ENCODE data around the gene SOBP.

SOBP gene

DNA sequence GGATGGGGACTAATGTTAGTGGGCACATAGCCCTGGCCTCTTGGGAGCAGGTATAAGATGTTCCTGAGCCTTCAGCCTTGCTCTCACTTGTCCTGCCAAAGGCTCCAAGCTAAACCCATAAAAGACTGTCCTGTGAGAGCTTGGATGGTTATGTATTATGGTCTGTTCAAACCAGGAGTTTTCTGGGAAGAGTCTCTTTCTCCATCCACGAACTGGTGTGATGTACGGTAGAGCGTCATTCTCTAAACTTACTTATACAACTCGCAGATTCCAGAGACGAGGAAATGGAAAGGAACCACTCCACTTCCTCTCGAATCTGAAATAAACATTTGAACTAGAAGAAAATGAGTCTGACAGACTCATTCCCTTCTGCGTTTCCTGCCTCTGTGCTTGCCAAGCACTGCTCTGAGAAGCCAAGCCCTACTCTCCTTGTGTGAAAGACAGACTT, 5.3 kb downstream of the SOBP start:
- no peak for TF ChIP-seq CTCF (IDR thresholded peaks at IDR 0.05; ENCODE audit: low read depth, low read length)
- no peak for TF ChIP-seq EZH2phosphoT487 (IDR thresholded peaks at IDR 0.05; ENCODE audit: low read depth)
- Histone ChIP-seq H3K27ac (ENCODE audit: low read length) (no peak overlapping the region), H3K27me3 (ENCODE audit: low read depth, low read length) (no peaks in the 10 kb centered on the region), H3K4me1 (ENCODE audit: low read length) (peaks cover 5% of the 10 kb centered on the region), H3K9me3 (ENCODE audit: insufficient read depth, low read length) (no peaks in the 10 kb centered on the region), H3K4me2 (ENCODE audit: low read length) (no peak overlapping the region), H2AFZ (ENCODE audit: low read depth, low read length) (no peak overlapping the region), H3K4me3 (ENCODE audit: low read length) (no peak overlapping the region), H3K79me2 (ENCODE audit: low read length) (no peaks in the 10 kb centered on the region), H3K9ac (ENCODE audit: low read length) (no peak overlapping the region), H3K36me3 (replicated peaks; ENCODE audit: low read depth, low read length) (no peaks in the 10 kb centered on the region), H4K20me1 (ENCODE audit: insufficient read depth, low read length) (no peaks in the 10 kb centered on the region)

DNA sequence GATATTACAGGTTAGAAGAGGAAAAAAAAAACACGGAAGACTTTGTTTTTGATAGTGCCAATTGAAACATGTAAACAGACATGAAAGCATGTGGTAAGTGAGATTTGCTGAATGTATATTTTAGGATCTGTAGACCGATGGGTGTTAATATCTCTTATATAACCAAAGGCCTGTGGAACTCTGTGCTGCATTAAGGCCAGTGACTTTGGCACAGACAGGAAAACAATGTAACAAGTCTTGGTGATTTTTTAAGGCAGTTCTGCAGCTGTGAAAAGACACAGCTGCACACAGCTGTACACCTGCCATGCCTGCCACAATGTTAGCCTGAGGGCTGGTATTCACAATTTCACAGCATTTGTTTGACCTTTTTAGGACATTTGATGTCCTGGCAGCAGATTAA, 6.1 kb downstream of the SOBP start:
- Histone ChIP-seq H3K36me3 (replicated peaks; ENCODE audit: low read depth, low read length) (no peaks in the 10 kb centered on the region), H3K27ac (ENCODE audit: low read length) (no peak overlapping the region)

GRCh38 chr6:107496892-107497684, 7.2 kb downstream of the SOBP start:
- TF ChIP-seq EZH2phosphoT487 (IDR thresholded peaks at IDR 0.05; ENCODE audit: low read depth) = no peak
- TF ChIP-seq CTCF (IDR thresholded peaks at IDR 0.05; ENCODE audit: low read depth, low read length) = no peak
- H3K9ac ChIP-seq (ENCODE audit: low read length) = no peak overlapping the region
- H4K20me1 ChIP-seq (ENCODE audit: insufficient read depth, low read length) = no peaks in the 10 kb centered on the region
- H3K79me2 ChIP-seq (ENCODE audit: low read length) = no peaks in the 10 kb centered on the region
- no peak overlapping the region for H2AFZ ChIP-seq (ENCODE audit: low read depth, low read length)
- no peak overlapping the region for H3K27ac ChIP-seq (ENCODE audit: low read length)
- no peaks in the 10 kb centered on the region for H3K27me3 ChIP-seq (ENCODE audit: low read depth, low read length)
- no peak overlapping the region for H3K4me2 ChIP-seq (ENCODE audit: low read length)
- no peaks in the 10 kb centered on the region for H3K36me3 ChIP-seq (replicated peaks; ENCODE audit: low read depth, low read length)
- no peaks in the 10 kb centered on the region for H3K9me3 ChIP-seq (ENCODE audit: insufficient read depth, low read length)
- no peak overlapping the region for H3K4me3 ChIP-seq (ENCODE audit: low read length)
- no peaks in the 10 kb centered on the region for H3K4me1 ChIP-seq (ENCODE audit: low read length)

More for the DNA sequence above, 6.1 kb downstream of the SOBP start:
- no peak overlapping the region for H3K4me2 ChIP-seq (ENCODE audit: low read length)
- no peak for TF ChIP-seq EZH2phosphoT487 (IDR thresholded peaks at IDR 0.05; ENCODE audit: low read depth)
- no peak for TF ChIP-seq CTCF (IDR thresholded peaks at IDR 0.05; ENCODE audit: low read depth, low read length)
- H3K79me2 ChIP-seq (ENCODE audit: low read length) = no peaks in the 10 kb centered on the region
- H3K9me3 ChIP-seq (ENCODE audit: insufficient read depth, low read length) = no peaks in the 10 kb centered on the region
- no peak overlapping the region for H3K4me3 ChIP-seq (ENCODE audit: low read length)
- no peak overlapping the region for H3K9ac ChIP-seq (ENCODE audit: low read length)
- H3K27me3 ChIP-seq (ENCODE audit: low read depth, low read length) = no peaks in the 10 kb centered on the region
- H4K20me1 ChIP-seq (ENCODE audit: insufficient read depth, low read length) = no peaks in the 10 kb centered on the region
- H2AFZ ChIP-seq (ENCODE audit: low read depth, low read length) = no peak overlapping the region
- peaks cover 5% of the 10 kb centered on the region for H3K4me1 ChIP-seq (ENCODE audit: low read length)

DNA sequence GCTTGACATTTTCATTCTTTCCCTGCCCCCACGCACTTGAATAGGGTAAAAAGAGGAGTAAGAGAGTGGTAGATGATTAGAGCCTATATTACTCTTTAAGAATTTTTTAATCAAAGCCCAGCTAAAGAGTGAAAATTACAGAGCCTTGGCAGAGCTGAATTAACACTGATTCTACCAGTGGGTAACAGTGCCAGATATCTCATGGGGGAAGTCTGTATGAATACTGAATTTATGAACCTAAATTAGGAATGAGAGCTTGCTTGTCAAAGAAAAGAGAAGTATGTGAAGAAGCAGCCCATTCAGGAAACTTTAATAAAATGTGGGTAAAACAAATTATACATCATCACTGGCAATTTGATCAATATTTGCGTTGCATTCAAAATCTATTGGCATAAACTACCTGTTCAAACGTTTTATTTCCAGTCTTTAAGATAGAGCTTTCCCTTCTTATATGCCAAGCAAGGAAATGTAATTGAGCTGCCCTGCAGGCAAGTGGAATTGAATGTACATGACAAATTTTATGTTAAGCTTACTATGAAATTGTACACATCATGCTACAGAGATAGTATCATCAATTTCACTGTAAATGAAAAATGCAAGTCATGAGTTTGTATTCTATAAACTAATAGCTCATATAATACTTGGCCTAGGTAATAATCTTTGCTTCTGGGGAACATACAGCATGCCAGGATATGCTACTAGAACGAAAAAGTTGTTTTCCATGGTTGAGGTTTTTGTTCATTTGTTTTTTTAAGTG, 14.5 kb downstream of the SOBP start:
- no peaks in the 10 kb centered on the region for H3K9me3 ChIP-seq (ENCODE audit: insufficient read depth, low read length)
- no peak overlapping the region for H2AFZ ChIP-seq (ENCODE audit: low read depth, low read length)
- no peaks in the 10 kb centered on the region for H3K27me3 ChIP-seq (ENCODE audit: low read depth, low read length)
- H3K36me3 ChIP-seq (replicated peaks; ENCODE audit: low read depth, low read length) = no peaks in the 10 kb centered on the region
- H3K27ac ChIP-seq (ENCODE audit: low read length) = no peak overlapping the region
- no peaks in the 10 kb centered on the region for H3K79me2 ChIP-seq (ENCODE audit: low read length)
- H3K4me3 ChIP-seq (ENCODE audit: low read length) = no peak overlapping the region
- no peaks in the 10 kb centered on the region for H3K4me1 ChIP-seq (ENCODE audit: low read length)
- TF ChIP-seq EZH2phosphoT487 (IDR thresholded peaks at IDR 0.05; ENCODE audit: low read depth) (no peak), CTCF (IDR thresholded peaks at IDR 0.05; ENCODE audit: low read depth, low read length) (no peak)
- no peaks in the 10 kb centered on the region for H4K20me1 ChIP-seq (ENCODE audit: insufficient read depth, low read length)
- no peak overlapping the region for H3K9ac ChIP-seq (ENCODE audit: low read length)
- no peak overlapping the region for H3K4me2 ChIP-seq (ENCODE audit: low read length)
